ENCODE data around the gene ZNF469.

The ZNF469 gene

GRCh38 chr16:88411951-88412576 is 29.3 kb downstream of the ZNF469 start:
- FAIRE-seq: no peak

GRCh38 chr16:88412766-88413165 is 30.0 kb downstream of the ZNF469 start:
- FAIRE-seq: no peak

DNA sequence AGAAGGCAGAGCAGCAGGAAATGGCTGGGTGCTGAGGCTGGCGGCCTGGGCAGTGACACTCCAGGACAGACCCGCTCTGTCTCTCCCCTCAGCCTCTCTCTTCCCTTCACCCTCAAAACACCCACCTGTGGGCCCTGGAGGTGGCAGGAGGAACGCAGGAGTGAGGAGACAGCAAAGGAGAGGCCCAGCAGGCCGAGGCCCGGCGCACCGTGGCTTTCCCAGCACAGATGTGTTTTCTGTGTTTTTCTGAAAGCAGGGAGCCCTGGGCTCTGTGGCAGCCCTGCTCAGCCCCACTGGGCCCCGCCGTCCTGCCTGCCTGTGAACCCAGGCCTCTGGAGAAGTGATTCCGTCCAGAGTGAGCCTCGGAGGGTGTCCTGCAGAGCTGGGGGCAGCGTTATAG is 30.5 kb downstream of the ZNF469 start:
- FAIRE-seq: no peak

- no peak for FAIRE-seq
These were observed 30.9 kb downstream of the ZNF469 start for GRCh38 chr16:88413631-88414030.

- FAIRE-seq: no peak
These were observed 32.0 kb downstream of the ZNF469 start for GRCh38 chr16:88414521-88415380.

DNA sequence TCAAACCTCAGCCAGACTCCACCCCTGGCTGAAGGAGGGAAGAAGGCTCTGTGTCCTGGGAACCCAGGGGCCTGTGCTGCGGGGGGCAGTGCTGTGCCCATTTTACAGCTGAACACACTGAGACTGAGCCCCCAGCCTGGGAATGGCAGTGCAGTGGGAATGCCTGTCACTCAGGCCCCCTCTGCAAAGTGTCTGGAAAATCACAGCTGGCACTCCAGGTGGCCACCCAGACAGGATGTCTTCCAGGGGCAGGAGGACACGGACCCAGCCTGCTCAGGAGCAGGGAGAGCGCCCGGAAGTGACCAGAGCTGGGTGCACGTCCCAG is 32.6 kb downstream of the ZNF469 start:
- no peak for FAIRE-seq

DNA sequence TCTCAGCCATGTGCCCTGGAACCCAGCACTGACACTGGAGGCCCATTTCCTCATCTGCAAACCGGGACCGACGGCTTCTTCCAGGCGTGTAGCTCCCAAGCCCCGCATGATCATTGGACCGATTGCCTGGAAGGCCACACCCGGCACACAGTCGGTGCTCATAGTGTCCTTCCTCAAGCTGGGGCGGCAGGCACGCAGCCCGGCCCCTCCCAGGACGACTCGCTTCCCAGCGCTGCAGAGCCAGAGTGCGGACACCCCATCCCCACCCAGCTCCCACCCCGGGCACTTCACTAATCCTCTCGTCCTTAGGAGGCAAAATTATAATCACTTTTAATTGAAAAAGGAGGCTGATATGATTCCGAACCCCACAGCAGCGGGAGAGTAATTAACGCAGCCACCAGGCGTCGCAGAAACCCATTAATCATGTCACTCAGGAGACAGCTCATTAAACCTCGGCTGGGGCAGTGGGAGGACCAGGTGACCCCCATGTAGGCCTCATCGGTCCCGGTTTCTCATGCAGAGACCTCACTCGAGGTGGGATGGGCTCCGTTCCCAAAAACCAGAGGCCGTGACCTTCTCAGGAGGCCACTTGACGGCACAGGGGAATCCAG is 33.1 kb downstream of the ZNF469 start:
- FAIRE-seq: no peak

- FAIRE-seq: no peak
These were observed 33.9 kb downstream of the ZNF469 start for GRCh38 chr16:88416686-88417085.

- FAIRE-seq: no peak
These were observed 35.1 kb downstream of the ZNF469 start for GRCh38 chr16:88417684-88418476.

DNA sequence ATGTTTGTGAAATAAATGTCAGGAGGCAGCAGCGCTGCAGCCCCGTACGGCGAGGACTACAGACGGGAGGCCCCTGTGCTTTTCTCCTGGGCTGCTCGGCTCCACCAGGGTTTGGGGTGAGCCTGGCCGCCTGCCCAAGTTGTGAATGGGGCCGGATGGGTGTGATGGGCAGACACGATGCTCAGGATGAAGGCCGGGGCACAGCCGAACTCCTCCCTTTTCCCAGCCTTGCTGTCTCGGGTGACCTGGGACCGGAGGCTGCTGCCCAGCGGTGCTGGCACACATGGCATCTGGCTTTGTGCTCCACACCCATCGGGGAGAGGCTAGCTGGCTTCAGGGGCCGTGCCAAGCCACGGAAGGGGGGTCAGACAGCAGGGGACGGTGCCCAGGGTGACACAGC is 36.1 kb downstream of the ZNF469 start:
- no peak for FAIRE-seq

GRCh38 chr16:88419790-88420189 is 37.0 kb downstream of the ZNF469 start:
- FAIRE-seq: no peak

DNA sequence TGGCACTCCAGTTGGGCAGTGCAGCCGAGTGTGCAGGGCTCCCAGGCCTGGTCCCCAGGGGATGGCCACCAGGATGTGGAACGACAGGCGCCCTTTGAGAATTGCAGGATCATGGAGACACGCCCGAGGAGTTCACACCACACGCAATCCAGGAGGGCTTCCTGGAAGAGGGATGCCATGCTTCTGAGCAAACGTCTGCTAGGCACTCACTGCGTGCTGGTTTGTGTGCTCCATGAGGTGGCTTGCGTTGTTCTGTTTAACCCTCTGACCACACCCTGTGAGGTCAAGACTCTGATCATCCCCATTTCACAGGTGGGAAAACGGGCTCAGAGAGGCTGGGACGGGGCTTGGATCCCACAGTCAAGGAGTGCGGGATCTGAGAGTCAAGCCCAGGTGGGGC is 37.7 kb downstream of the ZNF469 start:
- FAIRE-seq: no peak

GRCh38 chr16:88421301-88421700 is 38.5 kb downstream of the ZNF469 start:
- no peak for FAIRE-seq

- FAIRE-seq: no peak
These were observed 39.2 kb downstream of the ZNF469 start for GRCh38 chr16:88421871-88422433.

DNA sequence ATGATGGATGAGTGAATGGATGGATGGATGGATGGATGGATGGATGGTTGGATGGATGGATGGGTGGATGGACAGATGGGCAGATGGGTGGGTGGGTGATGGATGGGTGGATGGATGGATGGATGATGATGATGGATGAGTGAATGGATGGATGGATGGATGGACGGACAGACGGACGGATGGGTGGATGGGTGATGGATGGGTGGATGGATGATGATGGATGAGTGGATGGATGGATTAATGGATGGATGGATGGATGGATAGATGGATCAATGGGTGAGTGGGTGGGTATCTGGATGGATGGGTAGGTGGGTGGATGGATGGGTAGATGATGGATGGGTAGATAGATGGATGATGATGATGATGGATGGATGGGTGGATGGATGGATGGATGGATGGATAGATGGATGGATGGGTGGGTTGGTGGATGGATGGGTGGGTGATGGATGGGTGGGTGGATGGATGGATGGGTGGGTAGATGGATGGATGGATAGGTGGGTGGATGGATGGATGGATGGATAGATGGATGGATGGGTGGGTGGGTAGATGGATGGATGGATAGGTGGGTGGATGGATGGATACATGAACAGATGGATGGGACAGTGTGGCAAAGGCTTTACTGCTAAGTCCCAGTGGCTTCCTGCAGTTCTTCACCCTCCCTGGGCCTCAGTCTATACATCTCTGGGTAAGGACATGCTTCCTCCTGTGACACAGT is 40.1 kb downstream of the ZNF469 start:
- FAIRE-seq: no peak

DNA sequence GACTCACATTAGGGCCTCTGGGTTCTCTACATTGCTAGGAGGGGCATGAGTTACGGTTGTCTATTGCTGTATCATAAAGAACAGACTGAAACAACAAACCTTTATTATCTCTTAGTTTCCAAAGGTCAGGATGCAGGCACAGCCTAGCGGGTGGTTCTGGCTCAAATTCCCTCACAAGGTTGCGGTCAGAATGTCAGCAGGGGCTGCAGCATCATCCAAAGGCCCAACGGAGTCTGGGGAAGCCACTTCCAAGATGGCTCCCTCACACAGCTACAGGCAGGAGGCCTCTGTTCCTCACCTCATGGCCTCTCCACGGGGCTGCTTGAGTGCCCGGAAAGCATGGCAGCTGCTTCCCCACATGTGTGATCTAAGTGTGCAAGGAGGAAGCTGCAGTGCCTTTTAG is 40.7 kb downstream of the ZNF469 start:
- FAIRE-seq: no peak

DNA sequence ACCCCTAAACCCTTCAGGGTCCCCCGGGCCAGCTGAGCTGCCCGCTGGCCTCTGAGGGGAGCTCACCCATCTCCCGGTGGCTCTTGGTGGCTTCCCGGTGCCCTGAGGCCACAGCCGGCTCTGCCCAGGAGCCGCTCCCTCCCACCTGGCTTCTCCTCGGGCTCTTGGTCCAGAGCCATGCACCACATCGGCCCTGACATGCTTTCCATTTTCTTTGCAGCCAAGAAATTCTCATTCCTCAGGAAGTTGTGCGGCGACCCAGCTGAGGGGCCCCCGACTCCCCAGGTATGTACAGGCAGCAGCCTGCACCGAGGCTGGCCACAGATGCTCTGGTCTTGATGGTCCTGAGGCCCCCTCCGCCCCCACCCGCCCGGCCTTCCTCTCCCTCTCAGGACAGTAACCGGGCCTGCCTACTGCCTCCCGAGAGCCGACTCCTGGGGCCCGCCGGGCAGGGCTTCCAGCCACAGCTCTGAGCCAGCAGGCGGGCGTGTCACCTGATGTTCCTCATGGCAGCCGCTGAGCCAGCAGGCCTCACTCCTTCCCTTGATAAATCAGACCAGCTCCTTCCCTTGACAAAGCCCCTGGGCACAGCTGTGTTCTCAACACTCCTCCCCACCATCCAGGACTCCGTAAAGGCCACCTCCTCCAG is 42.0 kb downstream of the ZNF469 start:
- FAIRE-seq: no peak

- FAIRE-seq: no peak
These were observed 43.3 kb downstream of the ZNF469 start for GRCh38 chr16:88426018-88426417.

GRCh38 chr16:88427376-88427775 is 44.6 kb downstream of the ZNF469 start:
- FAIRE-seq: no peak

GRCh38 chr16:88428156-88428555 is 45.4 kb downstream of the ZNF469 start:
- FAIRE-seq: no peak

DNA sequence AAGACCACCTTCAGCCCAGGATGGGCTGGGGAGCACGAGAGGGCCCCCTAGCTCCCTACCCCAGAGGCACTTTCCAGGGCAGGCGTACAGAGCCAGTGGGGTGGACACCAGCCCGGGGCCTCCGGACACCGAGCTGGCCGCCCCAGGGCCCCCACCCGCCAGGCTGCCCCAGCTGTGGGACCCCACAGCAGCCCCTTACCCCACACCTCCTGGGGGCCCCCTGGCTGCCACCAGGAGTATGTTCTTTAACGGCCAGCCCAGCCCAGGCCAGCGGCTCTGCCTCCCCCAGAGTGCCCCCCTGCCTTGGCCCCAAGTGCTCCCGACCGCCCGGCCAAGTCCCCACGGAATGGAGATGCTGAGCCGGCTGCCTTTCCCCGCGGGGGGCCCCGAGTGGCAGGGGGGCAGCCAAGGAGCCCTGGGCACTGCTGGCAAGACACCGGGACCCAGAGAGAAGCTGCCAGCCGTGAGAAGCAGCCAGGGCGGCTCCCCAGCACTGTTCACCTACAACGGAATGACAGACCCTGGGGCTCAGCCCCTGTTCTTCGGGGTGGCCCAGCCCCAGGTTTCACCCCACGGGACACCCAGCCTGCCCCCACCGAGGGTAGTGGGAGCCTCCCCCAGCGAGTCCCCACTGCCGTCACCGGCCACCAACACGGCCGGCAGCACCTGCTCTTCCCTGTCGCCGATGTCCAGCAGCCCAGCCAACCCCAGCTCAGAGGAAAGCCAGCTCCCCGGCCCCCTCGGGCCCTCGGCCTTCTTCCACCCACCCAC is 46.0 kb downstream of the ZNF469 start:
- FAIRE-seq: no peak
